Measurements from ENCODE around the gene RNF111.

Gene RNF111

GRCh38 chr15:59063042-59063441, 75.6 kb downstream of the RNF111 start:
- DNase-seq (ENCODE audit: low read depth) = peak; percentile 55
- TF ChIP-seq, protein P1, sequence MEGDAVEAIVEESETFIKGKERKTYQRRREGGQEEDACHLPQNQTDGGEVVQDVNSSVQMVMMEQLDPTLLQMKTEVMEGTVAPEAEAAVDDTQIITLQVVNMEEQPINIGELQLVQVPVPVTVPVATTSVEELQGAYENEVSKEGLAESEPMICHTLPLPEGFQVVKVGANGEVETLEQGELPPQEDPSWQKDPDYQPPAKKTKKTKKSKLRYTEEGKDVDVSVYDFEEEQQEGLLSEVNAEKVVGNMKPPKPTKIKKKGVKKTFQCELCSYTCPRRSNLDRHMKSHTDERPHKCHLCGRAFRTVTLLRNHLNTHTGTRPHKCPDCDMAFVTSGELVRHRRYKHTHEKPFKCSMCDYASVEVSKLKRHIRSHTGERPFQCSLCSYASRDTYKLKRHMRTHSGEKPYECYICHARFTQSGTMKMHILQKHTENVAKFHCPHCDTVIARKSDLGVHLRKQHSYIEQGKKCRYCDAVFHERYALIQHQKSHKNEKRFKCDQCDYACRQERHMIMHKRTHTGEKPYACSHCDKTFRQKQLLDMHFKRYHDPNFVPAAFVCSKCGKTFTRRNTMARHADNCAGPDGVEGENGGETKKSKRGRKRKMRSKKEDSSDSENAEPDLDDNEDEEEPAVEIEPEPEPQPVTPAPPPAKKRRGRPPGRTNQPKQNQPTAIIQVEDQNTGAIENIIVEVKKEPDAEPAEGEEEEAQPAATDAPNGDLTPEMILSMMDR (conservative IDR thresholded peaks at IDR 0.05; ENCODE audit: control insufficient read depth, insufficient read depth, low read depth, low read length) = no peak
- no peak overlapping the region for H3K4me3 ChIP-seq (ENCODE audit: control insufficient read depth, low read depth, low read length)

DNA sequence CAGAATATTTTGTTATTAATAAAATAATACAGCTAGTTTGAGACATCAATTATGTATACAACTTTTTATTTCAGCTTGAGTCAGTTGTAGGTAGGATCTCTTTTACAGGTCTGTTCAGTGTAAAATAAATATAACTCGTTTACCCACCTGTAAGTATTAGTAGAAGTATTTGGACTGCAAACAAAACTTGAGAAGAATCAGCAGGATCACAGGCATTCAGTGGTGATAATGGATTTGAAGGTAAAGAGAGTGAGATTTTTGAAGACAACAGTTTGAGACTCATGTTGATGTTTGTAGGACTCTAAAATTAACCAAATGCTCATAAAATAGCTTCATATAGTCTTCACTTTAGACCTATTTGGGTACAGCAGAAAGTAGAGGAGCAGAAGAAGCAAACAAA, 82.0 kb downstream of the RNF111 start:
- DNase-seq (ENCODE audit: low read depth) = no peak
- TF ChIP-seq, protein P1 (conservative IDR thresholded peaks at IDR 0.05; ENCODE audit: control insufficient read depth, insufficient read depth, low read depth, low read length) = no peak

DNA sequence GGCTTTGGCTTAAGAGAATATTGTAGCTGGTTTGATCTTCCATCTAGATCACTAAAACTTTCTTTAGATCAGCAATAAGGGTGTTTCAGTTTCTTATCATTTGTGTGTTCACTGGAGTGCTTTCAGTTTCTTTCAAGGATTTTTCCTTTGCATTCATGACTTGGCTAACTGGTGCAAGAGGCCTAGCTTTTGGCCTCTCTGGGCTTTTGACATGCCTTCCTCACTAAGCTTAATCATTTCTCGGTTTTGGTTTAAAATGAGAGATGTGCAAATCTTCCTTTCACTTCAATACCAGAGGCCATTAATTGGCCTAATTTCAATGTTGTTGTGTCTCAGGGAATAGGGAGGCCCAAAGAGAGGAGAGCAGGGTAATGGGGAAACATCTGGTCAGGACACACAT, 87.1 kb downstream of the RNF111 start:
- TF ChIP-seq, protein P1 (conservative IDR thresholded peaks at IDR 0.05; ENCODE audit: control insufficient read depth, insufficient read depth, low read depth, low read length) = no peak
- DNase-seq (ENCODE audit: low read depth) = no peak
- no peak overlapping the region for H3K4me3 ChIP-seq (ENCODE audit: control insufficient read depth, low read depth, low read length)

More for the DNA sequence above, 82.0 kb downstream of the RNF111 start:
- no peak overlapping the region for H3K4me3 ChIP-seq (ENCODE audit: control insufficient read depth, low read depth, low read length)

DNA sequence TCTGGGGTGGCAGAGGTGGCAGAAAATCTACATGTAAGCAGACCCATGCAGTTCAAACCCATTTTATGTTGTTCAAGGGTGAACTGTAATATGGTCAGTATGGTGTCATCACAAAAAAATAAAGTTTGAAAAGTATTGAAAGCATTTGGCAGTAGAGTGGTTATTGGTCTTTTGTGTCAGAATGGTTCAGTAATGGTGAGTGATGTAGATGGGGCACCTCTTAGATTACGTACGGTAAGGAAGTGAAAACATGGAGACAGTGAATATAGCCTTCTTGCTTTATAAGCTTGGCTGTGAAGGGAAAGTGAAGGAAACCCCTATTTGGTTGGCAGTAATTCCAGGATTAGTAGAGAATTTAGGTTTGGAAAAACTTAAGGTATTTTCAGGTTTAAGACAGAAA, 100.3 kb downstream of the RNF111 start:
- no peak overlapping the region for H3K4me3 ChIP-seq (ENCODE audit: control insufficient read depth, low read depth, low read length)
- TF ChIP-seq, protein P1 (conservative IDR thresholded peaks at IDR 0.05; ENCODE audit: control insufficient read depth, insufficient read depth, low read depth, low read length) = no peak
- DNase-seq (ENCODE audit: low read depth) = no peak

- no peak overlapping the region for H3K4me3 ChIP-seq (ENCODE audit: control insufficient read depth, low read depth, low read length)
- no peak for DNase-seq (ENCODE audit: low read depth)
- TF ChIP-seq, protein P1 (conservative IDR thresholded peaks at IDR 0.05; ENCODE audit: control insufficient read depth, insufficient read depth, low read depth, low read length) = no peak
Observed at GRCh38 chr15:59094077-59094476, 106.6 kb downstream of the RNF111 start.

DNA sequence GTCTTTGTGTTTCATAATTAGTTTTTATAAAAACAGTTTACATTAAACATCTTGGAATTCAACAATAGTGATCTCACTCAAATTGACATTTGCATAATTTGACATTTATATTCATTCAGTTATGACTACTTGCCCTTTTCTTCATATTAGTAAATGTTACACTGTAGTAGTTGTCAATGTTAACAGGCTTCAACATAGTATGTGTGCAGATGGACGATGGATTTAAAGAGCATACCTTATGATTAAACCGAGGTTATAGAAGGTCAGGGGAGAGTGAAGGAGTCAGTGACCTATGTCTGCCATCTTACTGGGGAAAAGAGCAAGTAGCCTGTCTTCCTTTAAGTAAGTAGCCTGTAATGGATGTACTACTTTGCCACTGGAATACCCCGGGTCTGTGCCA, 109.0 kb downstream of the RNF111 start:
- no peak for DNase-seq (ENCODE audit: low read depth)
- TF ChIP-seq, protein P1 (conservative IDR thresholded peaks at IDR 0.05; ENCODE audit: control insufficient read depth, insufficient read depth, low read depth, low read length) = no peak
- no peak overlapping the region for H3K4me3 ChIP-seq (ENCODE audit: control insufficient read depth, low read depth, low read length)

- no peak for DNase-seq (ENCODE audit: low read depth)
- TF ChIP-seq, protein P1 (conservative IDR thresholded peaks at IDR 0.05; ENCODE audit: control insufficient read depth, insufficient read depth, low read depth, low read length) = no peak
Observed at GRCh38 chr15:59099162-59099685, 111.8 kb downstream of the RNF111 start.

More at GRCh38 chr15:59099162-59099685, 111.8 kb downstream of the RNF111 start:
- no peak overlapping the region for H3K4me3 ChIP-seq (ENCODE audit: control insufficient read depth, low read depth, low read length)

All from fibroblast of mammary gland (primary cell).